Heart right ventricle (tissue), 16 donors: Measurements from ENCODE around the gene B3GALT4. TPM values are rescaled to one million over a fixed set of nuclear protein-coding genes. Genes with fewer than 3 reads are reported as not detected.
A peak's percentile ranks its signal among the peaks of the same experiment; 100 is the strongest.

Source experiments
- ATAC-seq, 8 donors: fragments of 200-7000 bp; cut with Tn5 transposase; one replicate each; pipeline ENCODE4 v1.9.1; 2020; ENCODE audit warnings: mild to moderate bottlenecking in 8 of 8, moderate library complexity in 8 of 8, moderate number of reproducible peaks in 1 of 8
- DNase-seq, 2 donors: peaks; one replicate each; pipeline ENCODE4 v3.0.0-alpha.2; 2020
- H3K27ac ChIP-seq, 10 donors: fragments of 200-600 bp; sonication (generic) in 2 of 10; one replicate each; pipeline versions ENCODE4 v1.5.0 to v1.8.0; 2020 to 2022; ENCODE audit warnings: mild to moderate bottlenecking in 3 of 10
- H3K27me3 ChIP-seq, 7 donors: fragments of 200-600 bp; one replicate each; pipeline ENCODE4 v1.8.0; 2021 to 2022; ENCODE audit warnings: mild to moderate bottlenecking in 2 of 7
- H3K36me3 ChIP-seq, 9 donors: fragments of 200-600 bp; sonication (generic) in 1 of 9; one replicate each; pipeline versions ENCODE4 v1.5.0 to v1.8.0; 2020 to 2022; ENCODE audit warnings: mild to moderate bottlenecking in 2 of 9
- H3K4me1 ChIP-seq, 9 donors: fragments of 200-600 bp; sonication (generic) in 1 of 9; one replicate each; pipeline versions ENCODE4 v1.5.0 to v1.8.0; 2020 to 2022; ENCODE audit warnings: mild to moderate bottlenecking in 4 of 9
- H3K4me3 ChIP-seq, 10 donors: fragments of 200-600 bp; sonication (generic) in 2 of 10; one replicate each; pipeline versions ENCODE4 v1.5.0 to v1.8.0; 2020 to 2022; ENCODE audit warnings: mild to moderate bottlenecking in 7 of 10, moderate library complexity in 2 of 10
- H3K9me3 ChIP-seq, 11 donors: fragments of 200-600 bp in 10 of 11; sonication (generic) in 2 of 11; one replicate each; pipeline versions ENCODE4 v1.5.0 to v1.8.0; 2013 to 2022; ENCODE audit warnings: mild to moderate bottlenecking in 2 of 11, control low read depth in 1 of 11, moderate library complexity in 1 of 11
- CTCF ChIP-seq, 9 donors: fragments of 200-600 bp; sonication (generic) in 2 of 9; IDR thresholded peaks; one replicate each; pipeline versions ENCODE4 v1.5.0 to v1.8.0; 2021 to 2022; ENCODE audit warnings: antibody characterized with exemption in 9 of 9, mild to moderate bottlenecking in 5 of 9, moderate library complexity in 1 of 9
- WGBS, 2 donors: extraction: QIAGEN DNeasy Blood & Tissue Kit; methylation state at CpG; one replicate each; pipeline ENCODE4 v1.1.7; 2013; ENCODE audit warnings: inconsistent platforms in 1 of 2; 5-methylcytosine and 5-hydroxymethylcytosine counted together
- intact Hi-C, 10 donors: fragments of 100-400 bp; cut with DNase I; formaldehyde crosslinking; loops; one replicate each; pipeline versions ENCODE4 v1.11.1 to v1.14.2; 2022
- polyA plus RNA-seq, 2 donors: library from polyadenylated mRNA; stranded (reverse); fragments of 200-250 nt; gene quantifications; one replicate each; pipeline ENCODE4 v1.2.3, GENCODE V29; 2013
- total RNA-seq, 10 donors: library from RNA; stranded (reverse); fragmentation: NEBNext Ultra II Directional in 3 of 10; extraction: Animal tissue kit (Norgen Biotek cat#: 25700) in 3 of 10; gene quantifications; one replicate each; pipeline versions ENCODE4 v1.2.1 to v1.2.4, GENCODE V29; 2021 to 2023
- donor health status: Arrhythmogenic right ventricular cardiomyopathy.
- donor health status: ischemic (EF 13 %, LVEDD 7.1; RV severe dilation, severe dysfunction).
- donor health status: healthy with polysubstance abuse.
- donor health status: DM: no; HTN: yes; CAD: no.
- donor health status: DM: no; HTN: no; CAD: no.
- donor health status: ischemic (EF 25% LVEDD 6.9; RV normal size, moderate dysfunction).
- donor health status: ischemic (EF 25% LVEDD 5.7; RV mildly dilated, moderate dysfunction).
- donor health status: healthy.
- donor health status: DM: yes; HTN: yes; CAD: no.
- donor health status: Ischemic cardiomyopathy.
- donor health status: ischemic (EF 35%, LVEDD 5.7; RV mildly dilated, moderate dysfunction).
- donor health status: nonischemic (EF 11% LVEDD 7.7; RV severe dilation, severe dysfunction).
- donor health status: DM: yes; HTN: yes; CAD: no.
- donor health status: PGD.
- donor health status: ischemic (EF 29% LVEDD 5.4; RV normal size, mild dysfunction).
- donor health status: nonischemic (EF 23%, LVEDD 6.1; RV moderate dilation, normal function).

Gene B3GALT4
- total and polyA plus RNA-seq, 12 donors, result 5.3 to 12.2 (median 8.0) TPM

- H3K27me3 ChIP-seq, result no peaks in the 10 kb centered on the region
- WGBS, 2 donors, result 65 to 69% methylated on average over 10 of the region's 10 CpGs
- no peak for ATAC-seq
- H3K4me3 ChIP-seq, result no peak overlapping the region
- no peaks in the 10 kb centered on the region for H3K9me3 ChIP-seq
- H3K36me3 ChIP-seq, result peaks cover 0 to 65% (median 34%) of the 10 kb centered on the region in 9 donors
- DNase-seq, result no peak
- H3K4me1 ChIP-seq, result peaks cover 12 to 28% (median 26%) of the 10 kb centered on the region in 9 donors
- no peak overlapping the region for H3K27ac ChIP-seq
- no peak for TF ChIP-seq CTCF (IDR thresholded peaks at IDR 0.05)
- intact Hi-C loops, result no loop called here
Observed at GRCh38 chr6:33294086-33294823, 17.3 kb downstream of the B3GALT4 start.

- ATAC-seq (no peak), DNase-seq (no peak)
- Histone ChIP-seq H3K4me3 (no peak overlapping the region), H3K27ac (no peak overlapping the region), H3K36me3 (peaks cover 0 to 65% (median 33%) of the 10 kb centered on the region in 9 donors), H3K4me1 (peaks cover 9 to 28% (median 25%) of the 10 kb centered on the region in 9 donors), H3K9me3 (no peaks in the 10 kb centered on the region), H3K27me3 (no peaks in the 10 kb centered on the region)
- WGBS, 2 donors, result 85 to 88% methylated on average over 15 of the region's 15 CpGs
- no peak for TF ChIP-seq CTCF (IDR thresholded peaks at IDR 0.05)
- intact Hi-C loops, result no loop called here
Observed at GRCh38 chr6:33295621-33296369, 18.9 kb downstream of the B3GALT4 start.

- no peak for DNase-seq
- Histone ChIP-seq H3K36me3 (peaks cover 0 to 65% (median 22%) of the 10 kb centered on the region in 9 donors), H3K9me3 (no peaks in the 10 kb centered on the region), H3K4me1 (peaks cover 11 to 39% (median 35%) of the 10 kb centered on the region in 9 donors), H3K4me3 (peak overlapping the region; percentile 65 to 97 (median 80)), H3K27me3 (no peaks in the 10 kb centered on the region), H3K27ac (peak overlapping the region in 9 of 10 donors; percentile 93 to 99 (median 98))
- intact Hi-C loops, result no loop called here
- no peak for ATAC-seq
- no peak for TF ChIP-seq CTCF (IDR thresholded peaks at IDR 0.05)
- 72 to 76% methylated on average over 12 of the region's 12 CpGs for WGBS, 2 donors
Observed at GRCh38 chr6:33296797-33297405, 20.0 kb downstream of the B3GALT4 start.

GRCh38 chr6:33297406-33297955, 20.6 kb downstream of the B3GALT4 start:
- WGBS, 2 donors, result 15 to 17% methylated on average over 16 of the region's 16 CpGs
- peak overlapping the region; percentile 65 to 97 (median 80) for H3K4me3 ChIP-seq
- TF ChIP-seq CTCF (IDR thresholded peaks at IDR 0.05), result no peak
- no peak for DNase-seq
- peaks cover 11 to 41% (median 37%) of the 10 kb centered on the region in 9 donors for H3K4me1 ChIP-seq
- intact Hi-C loops, result no loop called here
- ATAC-seq, result peak in 2 of 8 donors; percentile 0
- H3K27ac ChIP-seq, result peak overlapping the region; percentile 46 to 99 (median 98)
- no peaks in the 10 kb centered on the region for H3K9me3 ChIP-seq
- H3K27me3 ChIP-seq, result no peaks in the 10 kb centered on the region
- peaks cover 0 to 65% (median 17%) of the 10 kb centered on the region in 9 donors for H3K36me3 ChIP-seq
